HS-27A (cell line): ENCODE results near the gene SORD.

Experiments used
- DNase-seq: peaks from one replicate; pipeline ENCODE4 v3.0.0-alpha.2; 2012; ENCODE audit warnings: low read depth, missing footprints

Gene SORD

GRCh38 chr15:45116482-45117307 lies 93.7 kb downstream of the SORD start:
- DNase-seq, result no peak

GRCh38 chr15:45117308-45118130 lies 94.5 kb downstream of the SORD start:
- DNase-seq, result no peak

- DNase-seq, result peak; percentile 56
Measured at GRCh38 chr15:45118131-45118588, 95.2 kb downstream of the SORD start.

- no peak for DNase-seq
Measured at GRCh38 chr15:45118996-45119395, 96.0 kb downstream of the SORD start.

GRCh38 chr15:45120081-45120972 lies 97.3 kb downstream of the SORD start:
- DNase-seq, result no peak

GRCh38 chr15:45121020-45121419 lies 98.0 kb downstream of the SORD start:
- no peak for DNase-seq

- DNase-seq, result peak; percentile 51
Measured at GRCh38 chr15:45121706-45122417, 98.9 kb downstream of the SORD start.

- DNase-seq, result no peak
Measured at GRCh38 chr15:45122719-45123118, 99.7 kb downstream of the SORD start.

GRCh38 chr15:45123397-45123796 lies 100.4 kb downstream of the SORD start:
- DNase-seq, result no peak

- DNase-seq, result no peak
Measured at GRCh38 chr15:45126535-45127158, 103.7 kb downstream of the SORD start.
